GM12892 (cell line): ENCODE results near the gene RAPGEF2.

Experiments
- POLR2A ChIP-seq: IDR thresholded peaks from 2 replicates; pipeline ENCODE4 v1.6.1; 2011; ENCODE audit warnings: low read depth, low read length, control low read depth
- POLR2AphosphoS5 ChIP-seq: IDR thresholded peaks from 2 replicates; pipeline ENCODE4 v1.6.1; 2011; ENCODE audit warnings: low read depth, low read length, control low read depth
- TAF1 ChIP-seq: IDR thresholded peaks from 2 replicates; pipeline ENCODE4 v1.6.1; 2011; ENCODE audit warnings: low read depth, mild to moderate bottlenecking, control low read depth, low read length, borderline replicate concordance

- no peak for TF ChIP-seq POLR2A
- no peak for TF ChIP-seq POLR2AphosphoS5
- TF ChIP-seq TAF1 = no peak
Observed at GRCh38 chr4:159382856-159383561, 280.1 kb downstream of the RAPGEF2 start.
